NT2/D1 (cell line): ENCODE results near the gene PLXNA4.

ENCODE experiments used
- SUZ12 ChIP-seq: IDR thresholded peaks from 2 replicates; pipeline ENCODE4 v1.6.1; 2011; ENCODE audit not compliant: insufficient read length, insufficient read depth; ENCODE audit errors: extremely low read depth
- YY1 ChIP-seq: IDR thresholded peaks from 2 replicates; pipeline ENCODE4 v1.6.1; 2011; ENCODE audit not compliant: insufficient read length, insufficient read depth

- TF ChIP-seq YY1 (no peak), SUZ12 (no peak)
Observed at GRCh38 chr7:132380059-132380458, 196.2 kb downstream of the PLXNA4 start.
